NCI-H446 treated with DMSO at 0.1 percent for 48 hours (cell line): ENCODE results near the gene WSB1.
A peak's percentile ranks its signal among the peaks of the same experiment; 100 is the strongest.

ENCODE experiments used
- DNase-seq: peaks from one replicate; lab custom pipeline; 2025; lab: John Stamatoyannopoulos, UW

WSB1 gene

GRCh38 chr17:27338536-27338985, 44.6 kb downstream of the WSB1 start:
- no peak for DNase-seq

GRCh38 chr17:27339198-27339835, 45.4 kb downstream of the WSB1 start:
- DNase-seq = no peak

GRCh38 chr17:27339836-27340550, 46.1 kb downstream of the WSB1 start:
- DNase-seq = no peak

- DNase-seq = no peak
These were observed 46.7 kb downstream of the WSB1 start for GRCh38 chr17:27340575-27340974.

GRCh38 chr17:27341041-27341471, 47.1 kb downstream of the WSB1 start:
- DNase-seq = peak; percentile 40

- DNase-seq = no peak
These were observed 48.1 kb downstream of the WSB1 start for GRCh38 chr17:27342059-27342458.

GRCh38 chr17:27343294-27343693, 49.4 kb downstream of the WSB1 start:
- peak; percentile 56 for DNase-seq

GRCh38 chr17:27343977-27344607, 50.2 kb downstream of the WSB1 start:
- DNase-seq = no peak

- no peak for DNase-seq
These were observed 51.4 kb downstream of the WSB1 start for GRCh38 chr17:27345141-27345904.

GRCh38 chr17:27346228-27346899, 52.5 kb downstream of the WSB1 start:
- no peak for DNase-seq

- DNase-seq = no peak
These were observed 54.3 kb downstream of the WSB1 start for GRCh38 chr17:27348196-27348595.

- DNase-seq = no peak
These were observed 55.7 kb downstream of the WSB1 start for GRCh38 chr17:27349540-27350021.

- DNase-seq = no peak
These were observed 57.8 kb downstream of the WSB1 start for GRCh38 chr17:27351759-27352158.

- no peak for DNase-seq
These were observed 58.6 kb downstream of the WSB1 start for GRCh38 chr17:27352448-27353032.

GRCh38 chr17:27353033-27353460, 59.1 kb downstream of the WSB1 start:
- DNase-seq = no peak

- peak; percentile 76 for DNase-seq
These were observed 59.6 kb downstream of the WSB1 start for GRCh38 chr17:27353461-27354050.

GRCh38 chr17:27354051-27354490, 60.2 kb downstream of the WSB1 start:
- DNase-seq = no peak

- DNase-seq = no peak
These were observed 60.7 kb downstream of the WSB1 start for GRCh38 chr17:27354491-27355081.

GRCh38 chr17:27355419-27355818, 61.5 kb downstream of the WSB1 start:
- DNase-seq = no peak

- no peak for DNase-seq
These were observed 62.3 kb downstream of the WSB1 start for GRCh38 chr17:27356091-27356705.
